CD4-positive, alpha-beta memory T cell (primary cell): Measurements from ENCODE around the gene GNG7. TPM values are rescaled to one million over a fixed set of nuclear protein-coding genes. Genes with fewer than 3 reads are reported as not detected.
A peak's percentile ranks its signal among the peaks of the same experiment; 100 is the strongest.
"Not testable (repeated sequence)": the region's sequence is repeated elsewhere in the genome, so short reads cannot be mapped to it uniquely, and the experiment has no call there.

Experiments
- CTCF ChIA-PET: fragments of 350-600 bp; sonication (Branson Sonifier 250); formaldehyde crosslinking; loops from one replicate; lab custom pipeline; 2021; ENCODE audit warnings: inconsistent platforms; ENCODE audit not compliant: partially characterized antibody; lab: Charles Lee
- POLR2A ChIA-PET: fragments of 350-600 bp; sonication (Branson Sonifier 250); formaldehyde crosslinking; loops from one replicate; lab custom pipeline; 2021; ENCODE audit not compliant: partially characterized antibody; lab: Charles Lee
- DNase-seq, 5 donors: peaks; one replicate each; pipeline versions ENCODE4 v3.0.0 to v3.0.0-alpha.2; 2020 to 2022; ENCODE audit warnings: mixed read lengths in 1 of 5
- H3K27ac ChIP-seq: one replicate; pipeline ENCODE4 v1.7.0; 2013; ENCODE audit warnings: low read depth, low read length
- H3K27me3 ChIP-seq: 2 replicates; pipeline ENCODE4 v1.7.0; 2013; ENCODE audit warnings: mild to moderate bottlenecking, low read length, moderate library complexity; ENCODE audit not compliant: insufficient read depth
- H3K36me3 ChIP-seq: 2 replicates; pipeline ENCODE4 v1.7.0; 2013; ENCODE audit warnings: mild to moderate bottlenecking, low read length, moderate library complexity; ENCODE audit not compliant: insufficient read depth
- H3K4me1 ChIP-seq: 2 replicates; pipeline ENCODE4 v1.7.0; 2013; ENCODE audit warnings: mild to moderate bottlenecking, low read length, moderate library complexity; ENCODE audit not compliant: insufficient read depth
- H3K4me3 ChIP-seq, 2 donors: one replicate each; pipeline ENCODE4 v1.7.0; 2013; ENCODE audit warnings: low read length in 2 of 2, mild to moderate bottlenecking in 1 of 2
- H3K9me3 ChIP-seq, 2 donors: one replicate each; pipeline ENCODE4 v1.7.0; 2013; ENCODE audit warnings: low read length in 2 of 2, control low read depth in 1 of 2; ENCODE audit not compliant: control insufficient read depth in 1 of 2
- H3K27ac Mint-ChIP-seq, 7 donors: one replicate each; pipeline ENCODE4 v1.8.0; 2020 to 2021; ENCODE audit warnings: mixed read lengths in 7 of 7, mild to moderate bottlenecking in 6 of 7, inconsistent platforms in 3 of 7, moderate library complexity in 3 of 7
- H3K27me3 Mint-ChIP-seq, 2 donors: one replicate each; pipeline ENCODE4 v1.8.0; 2020 to 2021; ENCODE audit warnings: mixed read lengths in 2 of 2
- H3K36me3 Mint-ChIP-seq, 2 donors: one replicate each; pipeline ENCODE4 v1.8.0; 2020 to 2021; ENCODE audit warnings: mixed read lengths in 2 of 2, inconsistent platforms in 1 of 2, mild to moderate bottlenecking in 1 of 2
- H3K4me1 Mint-ChIP-seq, 4 donors: one replicate each; pipeline ENCODE4 v1.8.0; 2020 to 2021; ENCODE audit warnings: mixed read lengths in 4 of 4, mild to moderate bottlenecking in 1 of 4
- H3K4me3 Mint-ChIP-seq, 8 donors: one replicate each; pipeline ENCODE4 v1.8.0; 2020 to 2021; ENCODE audit warnings: mixed read lengths in 8 of 8, mild to moderate bottlenecking in 7 of 8, moderate library complexity in 6 of 8, inconsistent platforms in 3 of 8
- H3K9me3 Mint-ChIP-seq, 8 donors: one replicate each; pipeline ENCODE4 v1.8.0; 2020 to 2021; ENCODE audit warnings: mixed read lengths in 8 of 8, mild to moderate bottlenecking in 5 of 8, inconsistent platforms in 3 of 8, moderate library complexity in 1 of 8
- intact Hi-C: fragments of 100-400 bp; cut with micrococcal nuclease; formaldehyde crosslinking; loops from one replicate; pipeline ENCODE4 v1.15.1; 2023
- polyA plus RNA-seq, 2 donors: library from polyadenylated mRNA; unstranded; fragments of 300-500 nt; fragmentation: Illumina TruSeq; gene quantifications; one replicate each; pipeline ENCODE4 v1.2.3, GENCODE V29; 2021
- total RNA-seq, 2 experiments: library from RNA; stranded (reverse); gene quantifications; one replicate each; pipeline ENCODE4 v1.2.3, GENCODE V29; 2021

Gene GNG7
- total and polyA plus RNA-seq, 4 experiments from 2014 or later = 1.9 to 4.2 (median 3.2) TPM

DNA sequence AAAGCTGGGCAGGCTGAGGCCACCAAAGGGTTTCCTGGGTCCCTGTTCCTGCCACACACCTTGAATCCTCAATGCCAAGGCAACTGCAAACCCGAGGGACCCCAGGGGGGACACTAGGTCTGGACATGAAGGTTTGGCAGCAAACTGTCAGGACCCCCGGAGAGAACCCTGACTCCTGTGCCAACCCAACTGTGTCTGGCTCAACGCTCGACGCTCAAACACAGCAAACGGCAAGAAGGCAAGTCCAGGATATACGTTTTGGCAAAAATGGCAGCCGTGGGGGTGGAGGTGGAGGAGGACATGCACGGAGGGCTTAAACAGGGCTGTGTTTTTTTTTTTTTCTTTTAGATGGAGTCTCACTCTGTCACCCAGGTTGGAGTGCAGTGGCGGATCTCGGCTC, 153.5 kb downstream of the GNG7 start:
- CTCF ChIA-PET = no interaction called here
- intact Hi-C loops = no loop called here
- no peak overlapping the region for H3K4me3 ChIP-seq
- no peaks in the 10 kb centered on the region for H3K27me3 ChIP-seq
- no peak for DNase-seq
- Mint-ChIP-seq H3K9me3 (no peaks in the 10 kb centered on the region), H3K27ac (no peak overlapping the region), H3K27me3 (no peaks in the 10 kb centered on the region), H3K4me3 (no peak overlapping the region), H3K36me3 (no peaks in the 10 kb centered on the region), H3K4me1 (peaks cover 9 to 18% (median 15%) of the 10 kb centered on the region in 4 donors)
- H3K36me3 ChIP-seq = no peaks in the 10 kb centered on the region
- peaks cover 29% of the 10 kb centered on the region for H3K4me1 ChIP-seq
- no peak overlapping the region for H3K27ac ChIP-seq
- no peaks in the 10 kb centered on the region for H3K9me3 ChIP-seq
- POLR2A ChIA-PET = interaction anchor here (8.2 kb wide), 1 partner anchor 71 kb away, joined by 119 read pairs; the partner anchor contains the start of gene GADD45B

DNA sequence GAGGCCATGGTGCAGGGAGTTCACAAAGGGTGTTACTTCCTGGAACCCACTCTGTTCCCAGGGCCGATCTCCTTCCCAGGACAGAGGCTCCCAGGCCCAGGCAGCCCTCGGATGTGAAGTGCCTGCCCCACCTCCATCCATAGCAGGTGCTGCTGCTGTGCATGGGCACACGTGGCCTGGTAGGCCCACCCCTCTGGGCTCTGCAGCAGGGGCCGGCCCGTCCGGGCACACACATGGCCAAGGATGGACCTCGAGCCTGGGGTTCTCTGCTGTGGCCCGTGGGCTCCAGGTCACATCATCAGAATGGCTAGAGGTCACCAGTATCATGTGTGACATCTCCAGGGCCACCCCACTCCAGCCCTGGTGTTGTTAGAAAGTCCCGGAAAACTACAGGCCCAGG, 154.8 kb downstream of the GNG7 start:
- H3K27me3 Mint-ChIP-seq = no peaks in the 10 kb centered on the region
- no peak overlapping the region for H3K4me3 Mint-ChIP-seq
- no peak overlapping the region for H3K4me3 ChIP-seq
- peaks cover 33% of the 10 kb centered on the region for H3K4me1 ChIP-seq
- peaks cover 7 to 22% (median 18%) of the 10 kb centered on the region in 4 donors for H3K4me1 Mint-ChIP-seq
- no peak overlapping the region for H3K27ac Mint-ChIP-seq
- intact Hi-C loops = no loop called here
- H3K9me3 ChIP-seq = no peaks in the 10 kb centered on the region
- ChIA-PET CTCF (interaction anchor here (0.7 to 1.1 kb wide), 2 partner anchors 13 to 63 kb away, joined by 3 to 5 read pairs; no protein-coding TSS in a partner anchor), POLR2A (interaction anchor here (8.2 kb wide), 1 partner anchor 70 kb away, joined by 119 read pairs; the partner anchor contains the start of gene GADD45B)
- no peaks in the 10 kb centered on the region for H3K36me3 Mint-ChIP-seq
- H3K9me3 Mint-ChIP-seq = no peaks in the 10 kb centered on the region
- DNase-seq = no peak
- no peak overlapping the region for H3K27ac ChIP-seq
- no peaks in the 10 kb centered on the region for H3K27me3 ChIP-seq
- no peaks in the 10 kb centered on the region for H3K36me3 ChIP-seq

DNA sequence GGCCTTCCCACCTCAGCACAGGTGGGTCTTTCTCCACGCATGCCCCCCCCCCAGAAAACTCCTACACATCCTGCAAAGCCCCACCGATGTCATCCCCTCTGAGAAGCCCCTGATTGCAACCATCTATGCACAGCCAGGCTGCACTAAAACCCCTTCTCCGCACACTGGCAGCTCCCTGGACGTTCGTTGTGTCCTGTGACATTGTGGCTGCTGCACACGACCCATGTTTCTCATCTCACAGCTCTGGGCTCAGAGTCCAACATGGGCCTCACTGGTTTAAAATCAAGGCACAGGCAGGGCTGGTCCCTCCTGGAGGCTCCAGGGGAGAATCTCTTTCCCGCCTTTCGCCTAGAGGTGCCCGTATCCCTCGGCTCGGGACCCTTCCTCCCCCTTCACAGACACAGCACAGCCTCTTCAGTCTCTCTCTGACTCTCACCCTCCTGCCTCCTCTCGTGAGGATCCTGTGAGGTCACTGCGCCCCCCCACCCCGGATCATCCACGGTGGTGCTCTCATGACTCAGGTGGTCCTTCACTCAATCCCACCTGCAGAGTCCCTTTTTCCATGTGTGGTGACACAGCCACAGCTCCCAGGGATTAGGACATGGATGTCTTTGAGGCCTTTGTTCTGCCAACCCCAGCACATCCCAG, 155.3 kb downstream of the GNG7 start:
- no peaks in the 10 kb centered on the region for H3K27me3 Mint-ChIP-seq
- ChIA-PET CTCF (interaction anchor here (1.1 kb wide), 1 partner anchor 14 kb away, joined by 3 read pairs; no protein-coding TSS in a partner anchor), POLR2A (interaction anchor here (8.2 kb wide), 1 partner anchor 69 kb away, joined by 119 read pairs; the partner anchor contains the start of gene GADD45B)
- H3K27ac Mint-ChIP-seq = peak overlapping the region in 1 of 7 donors; percentile 19
- Histone ChIP-seq H3K9me3 (no peaks in the 10 kb centered on the region), H3K4me3 (no peak overlapping the region), H3K27me3 (no peaks in the 10 kb centered on the region), H3K27ac (no peak overlapping the region), H3K36me3 (no peaks in the 10 kb centered on the region), H3K4me1 (peaks cover 32% of the 10 kb centered on the region)
- H3K9me3 Mint-ChIP-seq = no peaks in the 10 kb centered on the region
- intact Hi-C loops = no loop called here
- no peak for DNase-seq
- peaks cover 6 to 21% (median 17%) of the 10 kb centered on the region in 4 donors for H3K4me1 Mint-ChIP-seq
- no peak overlapping the region for H3K4me3 Mint-ChIP-seq
- H3K36me3 Mint-ChIP-seq = no peaks in the 10 kb centered on the region

DNA sequence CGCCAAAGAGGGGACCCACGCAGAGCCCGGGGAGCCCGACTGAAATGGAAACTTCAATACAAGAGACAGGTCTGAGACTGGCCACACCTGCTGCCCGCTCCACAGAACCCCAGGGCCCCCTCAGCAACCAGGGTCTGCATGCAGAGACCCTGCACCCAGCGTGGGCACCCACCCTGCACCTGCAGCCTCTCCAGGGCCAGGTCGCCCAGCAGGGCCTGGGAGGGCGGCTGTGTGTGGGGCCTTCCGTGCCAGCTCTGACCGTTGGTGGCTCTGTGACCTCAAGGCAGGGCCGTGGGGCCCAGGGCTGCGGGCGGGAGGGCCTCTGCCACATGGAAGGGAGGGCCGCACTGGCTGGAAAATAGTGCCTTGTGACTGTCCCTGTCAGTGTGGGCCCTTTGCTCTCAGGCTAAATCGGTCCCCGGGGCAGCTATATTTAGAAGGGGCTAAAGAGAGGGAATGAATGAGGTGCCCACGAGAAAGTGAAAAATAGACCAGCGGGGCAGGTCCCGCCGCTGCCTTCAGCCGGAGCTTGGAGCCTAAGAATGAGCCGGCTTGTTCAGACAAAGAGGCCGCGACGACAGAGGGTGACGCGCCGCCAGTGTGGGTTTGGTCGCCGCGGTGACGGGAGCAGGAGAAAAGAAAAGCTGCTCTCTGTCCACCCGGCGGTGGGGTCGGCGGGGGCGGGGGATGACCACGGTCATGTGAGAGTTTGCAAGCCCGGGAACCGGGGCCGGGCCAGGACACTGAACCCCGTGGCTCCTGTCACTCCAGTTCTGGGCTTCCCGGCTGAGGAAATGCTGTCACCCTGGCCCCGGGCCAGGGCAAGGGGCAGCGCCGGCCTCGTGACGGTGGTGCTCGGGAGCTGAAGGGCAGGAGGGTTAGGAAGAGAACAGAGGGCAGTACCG, 156.1 kb downstream of the GNG7 start:
- Mint-ChIP-seq H3K4me3 (no peak overlapping the region), H3K36me3 (no peaks in the 10 kb centered on the region), H3K9me3 (no peaks in the 10 kb centered on the region), H3K4me1 (peaks cover 2 to 17% (median 13%) of the 10 kb centered on the region in 4 donors), H3K27ac (peak overlapping the region in 1 of 7 donors; percentile 66), H3K27me3 (no peaks in the 10 kb centered on the region)
- H3K27ac ChIP-seq = no peak overlapping the region
- H3K9me3 ChIP-seq = no peaks in the 10 kb centered on the region
- H3K4me3 ChIP-seq = no peak overlapping the region
- no peaks in the 10 kb centered on the region for H3K27me3 ChIP-seq
- ChIA-PET POLR2A (interaction anchor here (8.2 kb wide), 1 partner anchor 68 kb away, joined by 119 read pairs; the partner anchor contains the start of gene GADD45B), CTCF (no interaction called here)
- H3K4me1 ChIP-seq = peaks cover 26% of the 10 kb centered on the region
- intact Hi-C loops = no loop called here
- no peak for DNase-seq
- no peaks in the 10 kb centered on the region for H3K36me3 ChIP-seq

DNA sequence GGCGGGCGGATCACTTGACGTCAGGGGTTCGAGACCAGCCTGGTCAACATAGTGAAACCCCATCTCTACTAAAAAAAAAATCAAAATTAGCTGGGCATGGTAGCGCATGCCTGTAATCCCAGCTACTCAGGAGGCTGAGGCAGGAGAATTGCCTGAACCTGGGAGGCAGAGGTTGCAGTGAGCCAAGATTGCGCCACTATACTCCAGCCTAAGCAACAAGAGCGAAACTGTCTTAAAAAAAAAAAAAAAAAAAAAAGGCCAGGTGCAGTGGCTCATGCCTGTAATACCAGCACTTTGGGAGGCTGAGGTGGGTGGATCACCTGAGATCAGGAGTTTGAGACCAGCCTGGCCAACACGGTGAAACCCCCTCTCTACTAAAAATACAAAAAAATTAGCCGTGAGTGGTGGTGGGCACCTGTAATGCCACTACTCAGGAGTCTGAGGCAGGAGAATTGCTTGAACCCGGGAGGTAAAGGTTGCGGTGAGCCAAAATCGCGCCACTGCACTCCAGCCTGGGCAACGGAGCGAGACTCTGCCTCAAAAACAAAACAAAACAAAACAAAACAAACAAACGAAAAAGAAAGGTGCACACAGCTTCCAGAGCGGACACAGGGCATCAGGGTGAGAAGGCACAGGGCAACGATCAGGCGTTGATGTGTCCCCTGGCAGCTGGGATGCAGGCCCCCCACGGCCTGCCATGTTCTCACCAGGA, 156.9 kb downstream of the GNG7 start:
- H3K27me3 Mint-ChIP-seq, DNase-seq, H3K27ac Mint-ChIP-seq, H3K4me3 ChIP-seq, H3K36me3 ChIP-seq, H3K9me3 ChIP-seq, H3K36me3 Mint-ChIP-seq, H3K27me3 ChIP-seq, H3K4me3 Mint-ChIP-seq, H3K27ac ChIP-seq, intact Hi-C loops, H3K9me3 Mint-ChIP-seq: not testable (repeated sequence)
- ChIA-PET CTCF (interaction anchor here (1.0 kb wide), 1 partner anchor 16 kb away, joined by 3 read pairs; no protein-coding TSS in a partner anchor), POLR2A (interaction anchor here (8.2 kb wide), 1 partner anchor 68 kb away, joined by 119 read pairs; the partner anchor contains the start of gene GADD45B)
- H3K4me1 ChIP-seq = peaks cover 26% of the 10 kb centered on the region
- peaks cover 2 to 17% (median 13%) of the 10 kb centered on the region in 4 donors for H3K4me1 Mint-ChIP-seq

DNA sequence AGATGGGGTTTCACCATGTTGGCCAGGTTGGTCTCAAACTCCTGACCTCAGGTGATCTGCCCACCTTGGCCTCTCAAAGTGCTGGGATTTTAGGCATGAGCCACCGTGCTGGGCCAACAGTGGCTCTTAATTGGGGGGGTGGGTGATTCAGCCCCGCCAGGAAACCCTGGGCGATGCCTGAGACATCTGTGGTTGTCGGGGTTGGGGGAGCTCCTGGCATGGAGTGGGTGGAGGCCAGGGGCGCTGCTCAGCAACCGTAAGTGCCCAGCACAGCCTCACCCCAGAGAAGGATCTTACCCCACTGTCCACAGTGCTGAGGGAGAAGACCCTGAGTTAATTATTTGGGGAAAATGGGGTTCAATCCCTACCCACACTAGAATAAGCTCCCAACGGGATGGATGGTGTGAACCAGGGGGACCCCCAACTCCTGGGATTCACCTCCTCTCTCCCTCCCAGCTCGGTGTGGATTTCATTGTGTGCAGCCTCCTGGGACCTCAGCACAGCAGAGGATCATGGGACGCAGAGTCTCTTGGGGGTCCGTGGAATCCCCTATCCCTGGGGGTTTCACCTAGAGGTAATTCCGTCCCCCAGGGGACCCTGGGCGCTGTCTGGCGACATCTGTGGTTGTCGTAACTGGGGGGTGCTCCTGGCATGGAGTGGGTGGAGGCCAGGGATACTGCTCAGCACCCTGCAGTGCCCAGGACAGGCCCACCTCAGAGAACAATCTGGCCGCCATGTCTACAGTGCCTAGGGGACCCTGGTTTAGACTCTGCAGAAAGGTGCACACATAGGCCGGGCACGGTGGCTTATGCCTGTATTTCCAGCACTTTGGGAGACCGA, 157.7 kb downstream of the GNG7 start:
- H3K9me3 Mint-ChIP-seq = no peaks in the 10 kb centered on the region

More for the DNA sequence above, 157.7 kb downstream of the GNG7 start:
- H3K4me1 ChIP-seq = peaks cover 22% of the 10 kb centered on the region
- peaks cover 2 to 17% (median 13%) of the 10 kb centered on the region in 4 donors for H3K4me1 Mint-ChIP-seq
- H3K27ac ChIP-seq = no peak overlapping the region
- no peak overlapping the region for H3K27ac Mint-ChIP-seq
- intact Hi-C loops = no loop called here
- ChIA-PET POLR2A (interaction anchor here (2.5 to 8.2 kb wide), 2 partner anchors 17 to 67 kb away, joined by 11 to 119 read pairs; partner anchors contain the start of gene GADD45B), CTCF (interaction anchor here (1.0 to 2.0 kb wide), 2 partner anchors 17 to 66 kb away, joined by 3 to 5 read pairs; no protein-coding TSS in a partner anchor)
- no peak overlapping the region for H3K4me3 Mint-ChIP-seq
- no peak for DNase-seq
- H3K36me3 ChIP-seq = no peaks in the 10 kb centered on the region
- H3K27me3 Mint-ChIP-seq = no peaks in the 10 kb centered on the region
- H3K36me3 Mint-ChIP-seq = no peaks in the 10 kb centered on the region
- no peaks in the 10 kb centered on the region for H3K9me3 ChIP-seq
- no peak overlapping the region for H3K4me3 ChIP-seq
- H3K27me3 ChIP-seq = no peaks in the 10 kb centered on the region
